GM12878 (cell line): ENCODE data around the gene ELMOD3.

Experiments used
- CBX3 ChIP-seq: fragments of 200-600 bp; sonication (generic); IDR thresholded peaks from 2 replicates; pipeline ENCODE4 v1.6.1; 2016; ENCODE audit warnings: low read depth, borderline replicate concordance
- CHD1 ChIP-seq: IDR thresholded peaks from 2 replicates; pipeline ENCODE4 v1.6.1; 2012; ENCODE audit warnings: low read depth, low read length, improper control_type of control experiment
- NRF1 ChIP-seq: conservative IDR thresholded peaks from 2 replicates; pipeline ENCODE4 v1.6.1; 2011; ENCODE audit warnings: mild to moderate bottlenecking, low read depth, low read length, improper control_type of control experiment
- POLR2A ChIP-seq: IDR thresholded peaks from 2 replicates; pipeline ENCODE4 v1.6.1; 2011; ENCODE audit warnings: low read depth, mild to moderate bottlenecking, low read length
- TF ChIP-seq, protein P1 (sequence below): fragments of 450-650 bp; formaldehyde crosslinking; IDR thresholded peaks from 2 replicates; pipeline ENCODE4 v1.4.0; 2022; ENCODE audit warnings: mild to moderate bottlenecking, moderate library complexity

DNA sequence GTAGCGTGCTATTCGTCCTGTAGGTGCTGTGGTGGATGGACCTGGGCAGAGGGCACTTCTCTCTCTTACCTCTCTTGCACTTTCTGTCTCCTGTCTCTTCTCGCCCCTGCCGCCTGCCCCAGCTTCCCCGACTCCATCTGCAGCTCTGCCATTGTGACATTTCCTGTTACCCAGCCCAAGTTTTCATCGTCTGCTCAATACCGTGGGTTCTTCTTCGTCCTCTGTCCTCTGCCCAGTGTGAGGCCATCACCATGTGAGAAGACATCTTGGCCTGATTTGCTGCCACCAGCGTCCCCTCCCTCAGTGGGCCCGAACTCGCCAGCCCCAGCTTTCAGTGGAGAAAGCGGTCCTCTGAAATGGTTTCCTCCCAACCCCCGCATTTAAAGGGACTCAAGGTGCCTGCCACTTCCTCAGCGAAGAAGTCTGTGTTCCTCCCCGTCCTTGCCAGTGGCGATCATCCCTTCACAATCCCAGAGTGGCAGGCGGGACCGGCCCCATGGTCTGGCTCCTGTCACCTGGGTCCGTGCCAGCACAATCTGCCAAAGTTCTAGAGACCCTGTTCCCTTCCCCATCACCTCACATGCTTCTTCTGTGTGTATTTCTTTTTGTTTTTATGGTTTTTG lies 44.8 kb upstream of the ELMOD3 start:
- TF ChIP-seq CHD1 = no peak
- TF ChIP-seq NRF1 = no peak
- no peak for TF ChIP-seq CBX3
- TF ChIP-seq, protein P1, sequence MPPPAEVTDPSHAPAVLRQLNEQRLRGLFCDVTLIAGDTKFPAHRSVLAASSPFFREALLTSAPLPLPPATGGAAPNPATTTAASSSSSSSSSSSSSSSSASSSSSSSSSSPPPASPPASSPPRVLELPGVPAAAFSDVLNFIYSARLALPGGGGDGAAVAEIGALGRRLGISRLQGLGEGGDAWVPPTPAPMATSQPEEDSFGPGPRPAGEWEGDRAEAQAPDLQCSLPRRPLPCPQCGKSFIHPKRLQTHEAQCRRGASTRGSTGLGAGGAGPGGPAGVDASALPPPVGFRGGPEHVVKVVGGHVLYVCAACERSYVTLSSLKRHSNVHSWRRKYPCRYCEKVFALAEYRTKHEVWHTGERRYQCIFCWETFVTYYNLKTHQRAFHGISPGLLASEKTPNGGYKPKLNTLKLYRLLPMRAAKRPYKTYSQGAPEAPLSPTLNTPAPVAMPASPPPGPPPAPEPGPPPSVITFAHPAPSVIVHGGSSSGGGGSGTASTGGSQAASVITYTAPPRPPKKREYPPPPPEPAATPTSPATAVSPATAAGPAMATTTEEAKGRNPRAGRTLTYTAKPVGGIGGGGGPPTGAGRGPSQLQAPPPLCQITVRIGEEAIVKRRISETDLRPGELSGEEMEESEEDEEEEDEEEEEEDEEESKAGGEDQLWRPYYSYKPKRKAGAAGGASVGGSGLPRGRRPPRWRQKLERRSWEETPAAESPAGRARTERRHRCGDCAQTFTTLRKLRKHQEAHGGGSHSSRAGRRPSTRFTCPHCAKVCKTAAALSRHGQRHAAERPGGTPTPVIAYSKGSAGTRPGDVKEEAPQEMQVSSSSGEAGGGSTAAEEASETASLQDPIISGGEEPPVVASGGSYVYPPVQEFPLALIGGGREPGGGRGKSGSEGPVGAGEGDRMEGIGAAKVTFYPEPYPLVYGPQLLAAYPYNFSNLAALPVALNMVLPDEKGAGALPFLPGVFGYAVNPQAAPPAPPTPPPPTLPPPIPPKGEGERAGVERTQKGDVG = no peak
- no peak; the same call in 1 of the 2 replicates for TF ChIP-seq POLR2A
